ENCODE measurements around the gene RREB1.

RREB1 gene

DNA sequence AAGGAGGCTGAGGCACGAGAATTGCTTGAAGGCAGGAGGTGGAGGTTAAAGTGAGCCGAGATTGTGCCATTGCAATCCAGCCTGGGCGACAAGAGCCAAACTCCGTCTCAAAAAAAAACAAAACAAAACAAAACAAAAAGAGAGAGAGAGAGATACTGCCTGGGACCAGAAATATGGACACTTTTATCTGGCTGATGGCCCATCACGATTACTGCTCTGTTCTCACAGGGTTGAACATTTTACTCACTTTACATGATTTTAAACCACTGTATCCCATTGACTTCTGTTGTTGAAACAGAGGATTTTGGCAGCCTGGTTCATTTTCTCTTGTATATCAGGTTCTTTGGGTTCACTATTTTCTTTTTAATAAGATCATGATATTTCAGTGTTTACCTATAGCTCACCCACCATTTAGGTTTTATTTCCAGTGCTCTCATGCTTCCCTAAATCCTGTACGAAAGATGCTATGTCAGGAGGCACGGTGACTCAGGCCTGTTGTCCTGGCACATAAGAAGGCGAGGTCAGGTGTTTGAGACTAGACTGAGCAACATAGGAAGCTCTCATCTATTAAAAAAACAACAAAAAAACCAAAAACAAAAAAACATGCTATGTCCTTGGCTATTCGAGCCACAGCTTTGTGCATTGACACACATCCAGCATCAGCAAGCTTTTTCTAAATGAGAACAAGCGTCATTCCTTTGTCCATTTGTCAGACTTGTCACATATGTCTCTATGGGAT lies 34.5 kb upstream of the RREB1 start:
- ChIA-PET POLR2A (no interaction called here), CTCF (interaction anchor here (0.6 kb wide), 1 partner anchor 285 kb away, joined by 5 read pairs; no protein-coding TSS in a partner anchor)
- no peak for DNase-seq (ENCODE audit: extremely low spot score)
- TF ChIP-seq ARNT (IDR thresholded peaks at IDR 0.05), result no peak
- TF ChIP-seq HDGF (IDR thresholded peaks at IDR 0.05; ENCODE audit: borderline replicate concordance), result no peak
- no peak for TF ChIP-seq FOXA1 (IDR thresholded peaks at IDR 0.05)
- no peak for TF ChIP-seq SUZ12 (IDR thresholded peaks at IDR 0.05)
- no peak for TF ChIP-seq ZNF384 (IDR thresholded peaks at IDR 0.05)
- TF ChIP-seq SP1 (IDR thresholded peaks at IDR 0.05), result no peak
- no peak for TF ChIP-seq FOXM1 (IDR thresholded peaks at IDR 0.05; ENCODE audit: borderline replicate concordance)
- TF ChIP-seq FOXK2 (IDR thresholded peaks at IDR 0.05), result no peak
- TF ChIP-seq ELF4 (IDR thresholded peaks at IDR 0.05), result no peak
- no peak for TF ChIP-seq NFRKB (IDR thresholded peaks at IDR 0.05)
- TF ChIP-seq TARDBP (IDR thresholded peaks at IDR 0.05), result no peak
- TF ChIP-seq L3MBTL2 (conservative IDR thresholded peaks at IDR 0.05), result no peak
- TF ChIP-seq LEF1 (IDR thresholded peaks at IDR 0.05; ENCODE audit: borderline replicate concordance), result no peak
- TF ChIP-seq BHLHE40 (IDR thresholded peaks at IDR 0.05; ENCODE audit: borderline replicate concordance), result no peak

GRCh38 chr6:7073821-7074525 lies 33.8 kb upstream of the RREB1 start:
- CTCF ChIA-PET, result interaction anchor here (0.6 kb wide), 1 partner anchor 286 kb away, joined by 5 read pairs; no protein-coding TSS in a partner anchor
- TF ChIP-seq BHLHE40 (IDR thresholded peaks at IDR 0.05; ENCODE audit: borderline replicate concordance), result no peak
- TF ChIP-seq FOXK2 (IDR thresholded peaks at IDR 0.05), result no peak
- no peak for TF ChIP-seq ZNF384 (IDR thresholded peaks at IDR 0.05)
- no peak for TF ChIP-seq ELF4 (IDR thresholded peaks at IDR 0.05)
- POLR2A ChIA-PET, result no interaction called here
- DNase-seq (ENCODE audit: extremely low spot score), result no peak

DNA sequence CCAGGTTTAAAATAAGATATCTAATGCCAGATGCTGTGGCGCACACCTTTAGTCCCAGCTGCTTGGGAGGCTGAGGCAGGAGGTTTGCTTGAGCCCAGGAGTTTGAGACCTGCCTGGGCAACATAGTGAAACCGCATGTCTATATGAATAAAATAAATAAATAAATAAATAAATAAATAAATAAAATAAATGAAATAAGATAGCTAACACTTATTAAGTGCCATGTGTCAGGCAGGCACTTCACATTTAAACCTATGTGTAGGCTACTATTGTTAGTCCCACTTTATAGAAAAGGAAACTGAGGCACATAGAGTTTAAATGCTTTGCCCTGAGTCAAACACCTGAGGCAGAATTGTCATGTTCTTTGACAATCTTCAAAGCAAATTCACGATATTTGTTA lies 32.9 kb upstream of the RREB1 start:
- ChIA-PET CTCF (no interaction called here), POLR2A (no interaction called here)
- no peak for DNase-seq (ENCODE audit: extremely low spot score)
- no peak for TF ChIP-seq HDGF (IDR thresholded peaks at IDR 0.05; ENCODE audit: borderline replicate concordance)

- DNase-seq (ENCODE audit: extremely low spot score), result no peak
- no peak for TF ChIP-seq FOXK2 (IDR thresholded peaks at IDR 0.05)
- no peak for TF ChIP-seq ARNT (IDR thresholded peaks at IDR 0.05)
- no peak for TF ChIP-seq BHLHE40 (IDR thresholded peaks at IDR 0.05; ENCODE audit: borderline replicate concordance)
- TF ChIP-seq ELF4 (IDR thresholded peaks at IDR 0.05), result no peak
- no peak for TF ChIP-seq NFRKB (IDR thresholded peaks at IDR 0.05)
- TF ChIP-seq, protein P1, sequence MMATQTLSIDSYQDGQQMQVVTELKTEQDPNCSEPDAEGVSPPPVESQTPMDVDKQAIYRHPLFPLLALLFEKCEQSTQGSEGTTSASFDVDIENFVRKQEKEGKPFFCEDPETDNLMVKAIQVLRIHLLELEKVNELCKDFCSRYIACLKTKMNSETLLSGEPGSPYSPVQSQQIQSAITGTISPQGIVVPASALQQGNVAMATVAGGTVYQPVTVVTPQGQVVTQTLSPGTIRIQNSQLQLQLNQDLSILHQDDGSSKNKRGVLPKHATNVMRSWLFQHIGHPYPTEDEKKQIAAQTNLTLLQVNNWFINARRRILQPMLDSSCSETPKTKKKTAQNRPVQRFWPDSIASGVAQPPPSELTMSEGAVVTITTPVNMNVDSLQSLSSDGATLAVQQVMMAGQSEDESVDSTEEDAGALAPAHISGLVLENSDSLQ (IDR thresholded peaks at IDR 0.05), result no peak
- TF ChIP-seq LEF1 (IDR thresholded peaks at IDR 0.05; ENCODE audit: borderline replicate concordance), result no peak
- TF ChIP-seq FOXA1 (IDR thresholded peaks at IDR 0.05), result no peak
- TF ChIP-seq L3MBTL2 (conservative IDR thresholded peaks at IDR 0.05), result no peak
- POLR2A ChIA-PET, result no interaction called here
- CTCF ChIA-PET, result no interaction called here
Observed at GRCh38 chr6:7075341-7076000, 32.3 kb upstream of the RREB1 start.

DNA sequence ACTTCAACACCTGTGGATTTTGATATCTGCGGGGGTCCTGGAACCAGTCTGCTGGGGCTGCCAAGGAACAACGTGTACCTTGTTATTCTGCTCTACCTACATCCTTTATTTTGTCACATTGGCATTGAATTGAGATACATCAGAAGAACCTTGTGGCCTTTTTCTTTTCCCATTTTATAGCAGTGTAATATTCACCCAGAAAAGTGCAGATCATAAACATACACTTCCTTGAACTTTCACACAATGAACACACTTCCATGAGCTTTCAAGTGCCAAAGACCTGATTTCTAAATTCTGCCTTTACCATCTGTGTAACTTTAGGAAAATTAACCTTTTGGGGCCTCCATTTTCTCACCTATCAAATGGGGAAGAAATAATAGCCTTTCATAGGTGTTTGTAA lies 29.9 kb upstream of the RREB1 start:
- ChIA-PET CTCF (no interaction called here), POLR2A (no interaction called here)
- no peak for DNase-seq (ENCODE audit: extremely low spot score)
- TF ChIP-seq FOXK2 (IDR thresholded peaks at IDR 0.05), result no peak

- CTCF ChIA-PET, result interaction anchor here (0.8 kb wide), 1 partner anchor 129 kb away, joined by 4 read pairs; no protein-coding TSS in a partner anchor
- DNase-seq (ENCODE audit: extremely low spot score), result no peak
- TF ChIP-seq BHLHE40 (IDR thresholded peaks at IDR 0.05; ENCODE audit: borderline replicate concordance) (no peak), NFRKB (IDR thresholded peaks at IDR 0.05) (no peak), FOXM1 (IDR thresholded peaks at IDR 0.05; ENCODE audit: borderline replicate concordance) (no peak), LEF1 (IDR thresholded peaks at IDR 0.05; ENCODE audit: borderline replicate concordance) (no peak), FOXK2 (IDR thresholded peaks at IDR 0.05) (no peak), FOXA1 (IDR thresholded peaks at IDR 0.05) (no peak), ELF4 (IDR thresholded peaks at IDR 0.05) (no peak), TARDBP (IDR thresholded peaks at IDR 0.05) (no peak), ARNT (IDR thresholded peaks at IDR 0.05) (no peak), HDGF (IDR thresholded peaks at IDR 0.05; ENCODE audit: borderline replicate concordance) (no peak), SP1 (IDR thresholded peaks at IDR 0.05) (no peak), L3MBTL2 (conservative IDR thresholded peaks at IDR 0.05) (no peak)
- POLR2A ChIA-PET, result no interaction called here
Observed at GRCh38 chr6:7078856-7079255, 28.9 kb upstream of the RREB1 start.

GRCh38 chr6:7080311-7080710 lies 27.4 kb upstream of the RREB1 start:
- ChIA-PET CTCF (no interaction called here), POLR2A (no interaction called here)
- TF ChIP-seq FOXA1 (IDR thresholded peaks at IDR 0.05) (no peak), ARNT (IDR thresholded peaks at IDR 0.05) (no peak), FOXK2 (IDR thresholded peaks at IDR 0.05) (no peak), SUZ12 (IDR thresholded peaks at IDR 0.05) (no peak)
- TF ChIP-seq, protein P1 (IDR thresholded peaks at IDR 0.05), result no peak
- no peak for DNase-seq (ENCODE audit: extremely low spot score)
